Measurements from ENCODE around the gene BOLA3.
"Not testable (repeated sequence)": the region's sequence is repeated elsewhere in the genome, so short reads cannot be mapped to it uniquely, and the experiment has no call there.

BOLA3 gene

GRCh38 chr2:74148457-74149246 is 940 bp upstream of the BOLA3 start:
- no peak for DNase-seq (ENCODE audit: low read depth)

DNA sequence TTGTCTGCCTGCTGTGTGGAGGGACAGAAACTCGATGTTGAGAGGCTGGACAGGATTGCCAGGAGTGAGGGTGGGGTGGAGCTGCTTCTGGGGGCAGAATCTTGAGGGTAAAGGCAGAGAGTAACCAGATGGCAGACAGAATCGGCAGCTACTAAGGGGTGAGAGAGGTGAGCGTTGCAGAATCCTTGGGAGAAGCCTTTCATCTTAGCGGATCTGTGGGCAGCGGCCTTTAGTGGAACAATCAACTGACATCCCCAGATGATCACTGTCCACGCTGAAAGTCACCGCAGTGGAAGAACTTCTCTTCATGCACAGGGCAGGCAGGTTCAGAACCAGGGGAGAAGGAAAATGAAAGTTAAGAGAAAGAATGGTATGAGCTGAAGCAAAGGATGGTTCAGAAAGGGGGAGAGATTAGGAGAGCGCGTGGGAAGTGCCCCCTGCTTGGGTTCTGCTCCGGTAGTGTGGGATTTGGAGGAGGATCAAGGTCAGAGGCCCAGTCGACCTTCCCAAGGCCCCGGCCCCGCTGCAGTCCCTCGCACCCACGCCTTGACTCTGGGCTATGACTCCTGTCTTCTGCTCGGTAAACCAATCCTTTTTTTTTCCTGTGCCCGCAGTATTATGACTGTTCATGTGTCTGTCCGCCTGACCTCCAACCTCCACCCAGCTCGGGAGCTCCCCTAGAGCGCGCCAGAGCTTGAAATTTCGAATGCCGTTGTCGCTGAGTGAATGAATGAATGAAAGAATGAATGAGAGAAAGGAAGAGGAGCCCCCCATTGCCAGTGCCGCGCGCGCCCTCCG is 584 bp downstream of the BOLA3 start:
- DNase-seq (ENCODE audit: low read depth): peak; percentile 18

GRCh38 chr2:74142340-74142739 is 5.4 kb downstream of the BOLA3 start:
- no peak for DNase-seq (ENCODE audit: low read depth)

DNA sequence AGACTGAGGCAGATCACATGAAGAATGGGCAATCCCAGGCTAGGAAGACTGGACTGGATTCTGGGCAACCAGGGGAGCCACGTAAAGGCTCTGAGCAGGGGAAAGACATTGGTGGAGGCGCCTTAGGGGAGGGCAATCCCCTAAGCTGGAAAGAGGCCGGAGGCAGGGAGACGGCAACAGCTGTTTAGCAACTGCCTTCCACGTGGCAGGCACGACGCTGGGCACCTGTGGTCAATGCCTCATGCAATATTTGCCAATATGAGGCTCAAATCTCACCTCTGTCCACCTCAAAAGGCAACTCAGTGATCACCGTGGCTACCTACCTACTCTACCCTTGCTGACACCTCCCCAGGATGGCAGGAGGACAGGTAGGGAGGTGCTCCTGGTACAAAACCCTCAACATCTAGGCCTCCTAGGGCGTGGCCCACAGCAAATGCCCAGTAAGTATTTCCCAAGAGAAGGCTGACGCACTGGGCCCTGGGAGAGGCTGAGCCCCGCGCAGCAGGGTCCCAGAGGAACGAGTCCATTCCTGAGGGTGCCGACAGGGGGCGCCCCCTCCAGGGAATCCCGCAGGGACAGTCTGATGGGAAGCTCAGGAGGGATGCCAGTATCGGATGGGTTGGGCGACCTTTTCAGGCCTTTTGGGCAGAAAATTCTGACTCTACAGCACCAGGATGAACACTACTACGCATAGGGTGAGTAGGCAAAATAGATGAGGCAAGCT is 8.9 kb downstream of the BOLA3 start:
- no peak for DNase-seq (ENCODE audit: low read depth)

GRCh38 chr2:74137651-74138599 is 9.8 kb downstream of the BOLA3 start:
- DNase-seq (ENCODE audit: low read depth): no peak

DNA sequence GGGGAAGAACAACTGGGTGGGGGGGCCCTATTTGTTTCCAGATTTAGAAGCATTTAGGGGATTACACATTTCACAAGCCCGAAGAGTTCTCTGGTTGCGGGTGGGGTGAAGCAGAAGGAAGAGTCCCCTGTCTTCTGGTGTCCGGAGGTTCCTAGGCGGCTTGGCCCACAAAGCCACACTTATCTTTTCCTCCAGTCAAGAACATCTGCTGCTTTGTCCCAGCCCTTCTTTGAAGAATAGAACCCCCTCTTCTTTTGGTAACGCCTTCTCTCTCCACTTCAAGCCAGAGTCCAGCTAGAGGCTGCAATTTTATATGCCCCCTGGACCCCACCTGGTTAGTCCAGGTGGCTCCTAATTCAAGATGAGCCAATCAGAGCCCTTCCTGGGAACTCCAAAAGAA is 15.8 kb downstream of the BOLA3 start:
- no peak for DNase-seq (ENCODE audit: low read depth)

DNA sequence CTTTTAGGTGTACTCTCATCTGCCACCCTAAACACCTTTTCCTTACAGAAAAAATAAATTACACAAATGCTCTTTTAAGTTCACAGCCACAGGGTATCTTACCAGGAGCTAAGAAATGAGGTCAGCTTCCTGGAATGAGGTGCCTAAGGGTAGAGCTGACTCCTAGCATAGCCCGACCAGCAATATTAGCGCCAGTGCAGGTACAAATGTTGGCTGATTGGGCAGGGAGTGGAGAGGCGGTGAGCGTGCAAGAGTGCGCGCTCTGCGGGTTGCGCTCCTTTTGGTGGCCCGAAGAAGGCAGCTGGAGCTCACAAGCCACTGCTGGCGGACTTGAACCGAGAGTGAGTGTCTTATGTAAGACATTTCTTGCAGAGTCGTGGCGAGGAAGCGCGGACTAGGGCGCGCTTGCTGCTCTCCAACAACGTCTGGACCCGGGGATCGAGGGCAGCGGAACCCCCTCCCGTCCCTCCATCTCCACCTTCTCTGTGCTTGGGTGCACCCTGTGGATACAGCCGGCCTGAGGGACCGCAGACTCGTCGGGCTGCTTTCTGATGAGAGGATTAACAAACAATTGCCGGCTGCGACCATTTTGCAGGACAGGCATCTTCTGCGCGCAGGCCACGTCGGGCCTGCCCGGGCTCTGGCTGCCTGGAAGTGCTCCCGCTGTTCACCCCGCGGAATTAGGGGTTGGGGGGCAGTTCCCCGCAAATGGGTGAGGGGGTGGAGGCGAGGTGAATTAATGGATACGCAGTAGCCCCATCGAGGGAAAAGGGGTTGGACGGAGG is 17.3 kb downstream of the BOLA3 start:
- DNase-seq (ENCODE audit: low read depth): no peak

GRCh38 chr2:74128206-74128605 is 19.5 kb downstream of the BOLA3 start:
- no peak for DNase-seq (ENCODE audit: low read depth)

GRCh38 chr2:74123955-74124354 is 23.8 kb downstream of the BOLA3 start:
- not testable (repeated sequence) for DNase-seq (ENCODE audit: low read depth)

DNA sequence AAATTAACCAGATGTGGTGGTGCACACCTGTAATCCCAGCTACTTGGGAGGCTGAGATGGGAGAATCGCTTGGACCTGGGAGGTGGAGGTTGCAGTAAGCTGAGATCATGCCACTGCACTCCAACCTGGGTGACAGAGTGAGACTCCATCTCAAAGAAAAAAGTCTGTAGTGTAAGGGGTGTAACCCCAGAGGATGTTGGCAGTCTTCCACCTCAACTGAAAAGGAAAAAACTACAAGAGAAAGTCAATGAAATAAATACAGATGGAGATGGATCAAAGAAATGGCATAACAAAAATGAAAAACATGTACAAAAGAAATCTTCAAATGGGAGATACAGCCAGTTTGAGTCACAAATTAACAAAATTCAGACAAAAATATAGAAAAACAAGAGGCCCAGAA is 25.9 kb downstream of the BOLA3 start:
- DNase-seq (ENCODE audit: low read depth): not testable (repeated sequence)

GRCh38 chr2:74119912-74120825 is 27.5 kb downstream of the BOLA3 start:
- peak; percentile 67 for DNase-seq (ENCODE audit: low read depth)

- DNase-seq (ENCODE audit: low read depth): no peak
Measured at GRCh38 chr2:74119339-74119738, 28.4 kb downstream of the BOLA3 start.

GRCh38 chr2:74111380-74111779 is 36.3 kb downstream of the BOLA3 start:
- DNase-seq (ENCODE audit: low read depth): no peak

- no peak for DNase-seq (ENCODE audit: low read depth)
Measured at GRCh38 chr2:74110537-74110936, 37.2 kb downstream of the BOLA3 start.

DNA sequence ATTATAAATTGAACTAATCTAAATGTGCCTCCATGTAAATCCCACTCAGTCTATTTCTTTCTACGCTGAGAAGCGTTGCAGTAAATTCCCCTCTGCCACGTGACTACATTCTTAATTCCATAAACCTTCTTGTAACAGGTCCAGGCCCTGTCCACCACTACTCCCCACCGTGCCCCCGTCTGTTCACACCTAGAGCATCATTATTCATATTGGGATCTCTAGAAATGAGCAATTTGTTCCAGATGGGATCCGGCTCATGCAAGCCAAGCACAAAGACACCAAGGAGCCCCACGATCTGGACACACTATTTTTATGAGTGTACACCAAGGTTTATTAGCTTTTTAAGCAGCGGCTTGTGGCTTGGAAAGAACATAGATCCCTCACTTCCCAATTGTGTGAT is 38.2 kb downstream of the BOLA3 start:
- no peak for DNase-seq (ENCODE audit: low read depth)

GRCh38 chr2:74107071-74107470 is 40.6 kb downstream of the BOLA3 start:
- no peak for DNase-seq (ENCODE audit: low read depth)

- DNase-seq (ENCODE audit: low read depth): no peak
Measured at GRCh38 chr2:74105413-74105812, 42.3 kb downstream of the BOLA3 start.

GRCh38 chr2:74104839-74105238 is 42.9 kb downstream of the BOLA3 start:
- no peak for DNase-seq (ENCODE audit: low read depth)

DNA sequence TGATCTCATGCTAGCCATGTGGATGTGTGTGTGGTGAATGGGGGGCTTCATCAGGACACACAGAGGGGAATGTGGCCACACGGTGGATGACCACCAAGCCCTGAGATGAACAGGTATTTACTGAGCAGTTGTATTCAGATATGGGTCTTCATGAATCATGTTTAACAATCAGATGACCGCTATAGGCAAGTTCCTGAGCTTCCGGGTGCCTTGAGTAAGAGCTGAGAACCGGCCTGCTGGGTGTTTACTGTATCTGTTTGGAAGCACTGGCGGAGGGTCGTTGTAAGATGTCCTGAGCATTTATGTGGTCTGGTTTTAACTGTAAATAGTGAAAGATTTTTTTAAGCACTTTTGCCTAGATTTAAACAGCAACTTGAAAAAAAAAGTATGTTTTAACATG is 43.9 kb downstream of the BOLA3 start:
- DNase-seq (ENCODE audit: low read depth): no peak

DNA sequence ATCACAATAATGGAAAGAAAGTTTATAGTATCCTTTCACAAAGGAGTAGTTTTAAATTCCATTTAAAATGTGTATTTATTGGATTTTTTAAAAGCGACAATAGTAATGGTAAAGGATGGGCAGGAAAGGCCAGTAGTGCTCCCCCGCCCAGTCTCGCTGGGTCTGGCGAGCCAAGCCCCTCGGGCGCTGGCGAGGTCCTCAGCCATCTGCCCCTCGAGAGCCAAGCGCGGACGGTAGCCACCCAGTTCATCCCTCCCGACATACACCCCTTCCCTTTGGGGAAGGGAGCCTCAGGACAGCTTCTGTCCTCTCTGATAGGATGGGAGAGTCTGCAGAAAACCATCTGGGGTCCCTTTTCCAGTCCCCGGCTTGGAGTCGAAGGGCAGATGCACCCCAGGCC is 45.2 kb downstream of the BOLA3 start:
- no peak for DNase-seq (ENCODE audit: low read depth)
